ENCODE measurements around the gene KIF5A.

DNA sequence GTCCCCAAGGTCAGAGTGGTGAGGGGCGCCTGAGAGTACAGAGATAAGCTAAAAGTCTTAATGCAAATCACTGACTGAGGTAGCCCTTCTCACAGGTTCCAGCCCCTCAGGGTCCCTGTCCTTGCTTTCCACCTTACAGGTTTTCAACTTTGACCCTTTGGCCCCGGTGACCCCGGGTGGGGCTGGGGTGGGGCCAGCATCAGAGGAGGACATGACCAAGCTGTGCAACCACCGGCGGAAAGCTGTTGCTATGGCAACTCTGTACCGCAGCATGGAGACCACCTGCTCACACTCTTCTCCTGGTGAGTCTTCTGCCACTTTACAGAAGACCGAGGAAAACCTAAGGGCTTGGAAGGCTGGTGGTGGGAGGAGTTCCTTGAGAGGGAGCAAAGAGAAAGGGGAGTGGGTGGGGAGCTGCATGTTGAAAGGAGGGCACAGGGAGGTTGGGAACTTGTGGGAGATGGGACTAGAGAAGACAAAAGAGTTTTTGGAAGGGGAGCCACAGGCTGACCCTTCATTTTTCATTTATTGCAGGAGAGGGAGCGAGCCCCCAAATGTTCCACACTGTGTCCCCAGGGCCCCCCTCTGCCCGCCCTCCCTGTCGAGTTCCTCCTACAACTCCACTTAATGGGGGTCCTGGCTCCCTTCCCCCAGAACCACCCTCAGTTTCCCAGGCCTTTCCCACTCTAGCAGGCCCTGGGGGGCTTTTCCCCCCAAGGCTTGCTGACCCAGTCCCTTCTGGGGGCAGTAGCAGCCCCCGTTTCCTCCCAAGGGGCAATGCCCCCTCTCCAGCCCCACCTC, 24.8 kb upstream of the KIF5A start:
- TF ChIP-seq, protein P1, sequence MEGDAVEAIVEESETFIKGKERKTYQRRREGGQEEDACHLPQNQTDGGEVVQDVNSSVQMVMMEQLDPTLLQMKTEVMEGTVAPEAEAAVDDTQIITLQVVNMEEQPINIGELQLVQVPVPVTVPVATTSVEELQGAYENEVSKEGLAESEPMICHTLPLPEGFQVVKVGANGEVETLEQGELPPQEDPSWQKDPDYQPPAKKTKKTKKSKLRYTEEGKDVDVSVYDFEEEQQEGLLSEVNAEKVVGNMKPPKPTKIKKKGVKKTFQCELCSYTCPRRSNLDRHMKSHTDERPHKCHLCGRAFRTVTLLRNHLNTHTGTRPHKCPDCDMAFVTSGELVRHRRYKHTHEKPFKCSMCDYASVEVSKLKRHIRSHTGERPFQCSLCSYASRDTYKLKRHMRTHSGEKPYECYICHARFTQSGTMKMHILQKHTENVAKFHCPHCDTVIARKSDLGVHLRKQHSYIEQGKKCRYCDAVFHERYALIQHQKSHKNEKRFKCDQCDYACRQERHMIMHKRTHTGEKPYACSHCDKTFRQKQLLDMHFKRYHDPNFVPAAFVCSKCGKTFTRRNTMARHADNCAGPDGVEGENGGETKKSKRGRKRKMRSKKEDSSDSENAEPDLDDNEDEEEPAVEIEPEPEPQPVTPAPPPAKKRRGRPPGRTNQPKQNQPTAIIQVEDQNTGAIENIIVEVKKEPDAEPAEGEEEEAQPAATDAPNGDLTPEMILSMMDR (IDR thresholded peaks at IDR 0.05) = no peak
- no peak for TF ChIP-seq POLR2A (IDR thresholded peaks at IDR 0.05)
